Lung (tissue), 12 donors: ENCODE data around the gene MIER3. TPM values are rescaled to one million over a fixed set of nuclear protein-coding genes. Genes with fewer than 3 reads are reported as not detected.

Source experiments
- ATAC-seq: fragments of 200-7000 bp; cut with Tn5 transposase; one replicate; pipeline ENCODE4 v1.9.1; 2020; ENCODE audit warnings: moderate number of reproducible peaks; ENCODE audit not compliant: insufficient read depth, low FRiP score
- DNase-seq, 3 donors: peaks; one replicate each; pipeline ENCODE4 v3.0.0-alpha.2; 2013 to 2017
- H3K27ac ChIP-seq, 2 donors: one replicate each; pipeline ENCODE4 v1.5.1; 2013; ENCODE audit warnings: mild to moderate bottlenecking in 2 of 2, moderate library complexity in 2 of 2, control low read depth in 1 of 2, inconsistent platforms in 1 of 2, low read depth in 1 of 2, low read length in 1 of 2
- H3K27me3 ChIP-seq, 3 donors: one replicate each; pipeline ENCODE4 v1.5.1; 2013; ENCODE audit warnings: low read length in 2 of 3; ENCODE audit not compliant: control insufficient read depth in 3 of 3, insufficient read depth in 3 of 3
- H3K36me3 ChIP-seq, 4 donors: one replicate each; pipeline ENCODE4 v1.5.1; 2013; ENCODE audit warnings: low read length in 4 of 4, mild to moderate bottlenecking in 1 of 4, moderate library complexity in 1 of 4; ENCODE audit not compliant: control insufficient read depth in 4 of 4, insufficient read depth in 4 of 4
- H3K4me1 ChIP-seq, 5 donors: one replicate each; pipeline ENCODE4 v1.5.1; 2013; ENCODE audit warnings: low read length in 5 of 5, mild to moderate bottlenecking in 2 of 5, moderate library complexity in 1 of 5; ENCODE audit not compliant: control insufficient read depth in 5 of 5, insufficient read depth in 5 of 5
- H3K4me3 ChIP-seq: one replicate; pipeline ENCODE4 v1.5.1; 2013; ENCODE audit warnings: mild to moderate bottlenecking, control low read depth, moderate library complexity
- H3K9ac ChIP-seq, 2 donors: one replicate each; pipeline ENCODE4 v1.5.1; 2013; ENCODE audit warnings: low read length in 2 of 2, control low read depth in 1 of 2; ENCODE audit not compliant: insufficient read depth in 1 of 2
- H3K9me3 ChIP-seq, 4 donors: one replicate each; pipeline ENCODE4 v1.5.1; 2013; ENCODE audit warnings: low read length in 3 of 4, mild to moderate bottlenecking in 1 of 4, moderate library complexity in 1 of 4; ENCODE audit not compliant: control insufficient read depth in 4 of 4, insufficient read depth in 3 of 4
- CTCF ChIP-seq: IDR thresholded peaks from 2 replicates; pipeline ENCODE4 v1.5.1; 2012; ENCODE audit warnings: mild to moderate bottlenecking; ENCODE audit errors: control extremely low read depth, extremely low read depth
- WGBS, 2 donors: extraction: QIAGEN DNeasy Blood & Tissue Kit; methylation state at CpG; one replicate each; pipeline ENCODE4 v1.1.7; 2013; 5-methylcytosine and 5-hydroxymethylcytosine counted together
- polyA plus RNA-seq, 2 donors: library from polyadenylated mRNA; stranded (reverse); fragments of 200-250 nt; gene quantifications; one replicate each; pipeline ENCODE4 v1.2.1, GENCODE V29; 2013
- total RNA-seq, 2 donors: library from RNA; depleted of rRNA in 1 of 2; stranded (reverse); fragments of >200 nt in 1 of 2; gene quantifications; one replicate each; pipeline ENCODE4 v1.2.1, GENCODE V29; 2014 to 2021
- donor health status: control.
- donor health status: control.
- donor health status: Bipolar disorder and iron deficiency.
- donor health status: healthy.
- donor health status: DM: yes; HTN: yes; CAD: no.

MIER3 gene
- total and polyA plus RNA-seq, 4 donors: 4.9 to 26.7 (median 10.6) TPM

- Histone ChIP-seq H3K27me3 (peaks cover 0 to 4% (median 0%) of the 10 kb centered on the region in 3 donors), H3K9ac (peak overlapping the region; percentile 80 to 83), H3K9me3 (no peaks in the 10 kb centered on the region), H3K36me3 (no peaks in the 10 kb centered on the region), H3K27ac (peak overlapping the region; percentile 85 to 86), H3K4me3 (peak overlapping the region; percentile 90), H3K4me1 (peaks cover 0 to 19% (median 7%) of the 10 kb centered on the region in 5 donors)
- no peak for TF ChIP-seq CTCF
- 1% methylated on average over 64 to 85 of the region's 85 CpGs for WGBS, 2 donors
- DNase-seq (peak; percentile 53 to 65 (median 60)), ATAC-seq (peak; percentile 45)
Observed at GRCh38 chr5:56951126-56951945, 587 bp downstream of the MIER3 start.

- Histone ChIP-seq H3K4me1 (peaks cover 0 to 19% (median 7%) of the 10 kb centered on the region in 5 donors), H3K27ac (peak overlapping the region; percentile 85 to 86), H3K36me3 (peaks cover 0 to 4% (median 0%) of the 10 kb centered on the region in 4 donors), H3K9ac (peak overlapping the region; percentile 80 to 83), H3K27me3 (peaks cover 0 to 4% (median 0%) of the 10 kb centered on the region in 3 donors), H3K9me3 (no peaks in the 10 kb centered on the region), H3K4me3 (peak overlapping the region; percentile 90)
- TF ChIP-seq CTCF: no peak
- 0% methylated on average over 33 of the region's 33 CpGs for WGBS, 2 donors
- ATAC-seq (peak; percentile 77), DNase-seq (peak; percentile 92 to 96 (median 95))
Observed at GRCh38 chr5:56950626-56951125, 1.2 kb downstream of the MIER3 start.

- Histone ChIP-seq H3K27ac (no peak overlapping the region), H3K4me3 (no peak overlapping the region), H3K9ac (no peak overlapping the region), H3K36me3 (peaks cover 2 to 17% (median 16%) of the 10 kb centered on the region in 4 donors), H3K4me1 (peaks cover 0 to 15% (median 7%) of the 10 kb centered on the region in 5 donors), H3K27me3 (no peaks in the 10 kb centered on the region), H3K9me3 (no peaks in the 10 kb centered on the region)
- TF ChIP-seq CTCF: no peak
- DNase-seq: no peak
- no peak for ATAC-seq
Observed at GRCh38 chr5:56947052-56947451, 4.9 kb downstream of the MIER3 start.
